ENCODE measurements around the gene ZPBP2.

Gene ZPBP2

GRCh38 chr17:39913989-39914388, 46.0 kb downstream of the ZPBP2 start:
- no peak for DNase-seq (ENCODE audit: low read depth)

- no peak for DNase-seq (ENCODE audit: low read depth)
Measured at GRCh38 chr17:39915559-39915958, 47.6 kb downstream of the ZPBP2 start.

- no peak for DNase-seq (ENCODE audit: low read depth)
Measured at GRCh38 chr17:39916918-39917317, 48.9 kb downstream of the ZPBP2 start.

DNA sequence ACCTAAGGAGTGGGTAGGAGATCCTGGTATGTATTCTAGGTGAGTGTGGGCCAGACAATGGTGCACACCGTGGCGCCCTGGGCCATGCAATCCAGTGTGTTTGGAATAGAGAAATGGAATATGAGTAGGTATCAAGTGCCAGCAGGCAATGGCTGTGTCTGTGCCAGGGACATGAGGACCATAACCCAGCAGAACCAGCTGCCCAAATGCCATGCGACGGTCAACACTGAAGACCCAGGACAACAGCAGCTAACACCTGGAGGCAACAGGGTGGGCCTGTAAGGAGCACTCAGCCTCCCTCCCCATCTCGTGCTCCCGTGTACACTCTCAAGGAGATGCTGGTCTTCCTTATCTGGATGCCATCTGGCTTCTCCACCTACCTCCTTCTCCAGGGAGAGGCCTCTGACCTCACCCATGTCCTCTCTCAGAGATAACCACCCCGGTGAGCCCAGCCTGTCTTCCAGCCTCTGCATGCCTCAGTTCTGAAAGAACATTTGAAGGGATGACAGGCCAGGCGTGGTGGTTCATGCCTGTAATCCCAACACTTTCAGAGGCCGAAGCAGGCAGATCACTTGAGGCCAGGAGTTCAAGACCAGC, 51.2 kb downstream of the ZPBP2 start:
- no peak for DNase-seq (ENCODE audit: low read depth)

- DNase-seq (ENCODE audit: low read depth): no peak
Measured at GRCh38 chr17:39920218-39921210, 52.5 kb downstream of the ZPBP2 start.

DNA sequence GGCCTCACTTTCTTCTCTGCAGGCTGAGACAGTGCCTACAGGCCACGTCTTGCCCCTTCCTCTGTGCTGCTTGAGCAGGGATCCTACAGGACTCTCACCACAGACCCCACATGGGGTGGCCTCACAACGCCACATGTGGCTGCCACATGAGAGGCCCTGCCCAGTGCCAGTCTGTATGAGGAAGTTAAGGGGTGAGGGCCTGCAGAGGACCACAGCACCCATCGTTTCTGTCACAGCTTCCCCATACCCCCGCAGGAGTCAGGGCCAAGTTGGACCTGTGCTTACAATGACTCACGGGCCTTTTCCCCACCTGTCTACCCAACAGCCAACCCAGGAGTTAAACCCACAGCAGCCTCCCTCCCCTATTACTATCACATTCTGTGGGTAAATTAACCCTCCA, 53.3 kb downstream of the ZPBP2 start:
- DNase-seq (ENCODE audit: low read depth): no peak

DNA sequence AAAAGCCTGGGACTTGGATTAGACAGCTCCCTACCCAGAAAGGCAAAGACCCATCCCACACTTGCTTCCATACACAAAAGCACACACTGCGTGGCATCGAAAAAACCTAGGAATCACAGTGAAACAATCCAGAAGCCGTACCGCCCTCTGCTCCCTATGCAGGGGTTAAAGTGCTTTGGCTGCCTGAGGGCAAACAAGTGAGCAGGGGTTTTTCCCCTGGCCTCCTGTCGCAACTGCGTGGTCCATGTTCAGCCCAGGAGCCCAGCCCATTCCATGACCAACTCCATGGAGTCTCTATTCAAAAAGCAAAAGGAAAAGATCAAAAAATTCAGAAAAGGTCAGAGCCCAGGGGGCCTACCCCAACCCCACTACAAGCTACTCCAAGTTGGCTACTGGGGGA, 54.0 kb downstream of the ZPBP2 start:
- DNase-seq (ENCODE audit: low read depth): no peak

DNA sequence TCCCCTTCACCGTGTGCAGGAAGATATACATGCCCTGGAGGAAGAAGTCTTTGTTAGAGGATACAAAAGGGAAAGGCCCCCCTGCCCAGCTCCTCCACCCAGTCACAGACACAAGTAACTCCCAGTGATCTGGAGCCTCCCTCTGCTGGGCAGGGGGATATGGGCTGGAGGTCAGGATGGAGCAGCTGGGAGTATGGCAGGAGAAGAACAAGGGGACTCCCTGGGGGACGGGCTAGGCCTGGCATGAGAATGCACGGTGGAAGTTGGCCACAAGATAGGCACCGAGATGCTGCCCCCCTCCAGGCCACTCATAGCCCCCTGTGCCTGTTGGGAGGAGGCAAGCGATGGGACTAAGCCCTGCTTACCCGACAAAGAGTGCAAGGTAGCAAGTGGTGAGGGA, 55.2 kb downstream of the ZPBP2 start:
- DNase-seq (ENCODE audit: low read depth): no peak

DNA sequence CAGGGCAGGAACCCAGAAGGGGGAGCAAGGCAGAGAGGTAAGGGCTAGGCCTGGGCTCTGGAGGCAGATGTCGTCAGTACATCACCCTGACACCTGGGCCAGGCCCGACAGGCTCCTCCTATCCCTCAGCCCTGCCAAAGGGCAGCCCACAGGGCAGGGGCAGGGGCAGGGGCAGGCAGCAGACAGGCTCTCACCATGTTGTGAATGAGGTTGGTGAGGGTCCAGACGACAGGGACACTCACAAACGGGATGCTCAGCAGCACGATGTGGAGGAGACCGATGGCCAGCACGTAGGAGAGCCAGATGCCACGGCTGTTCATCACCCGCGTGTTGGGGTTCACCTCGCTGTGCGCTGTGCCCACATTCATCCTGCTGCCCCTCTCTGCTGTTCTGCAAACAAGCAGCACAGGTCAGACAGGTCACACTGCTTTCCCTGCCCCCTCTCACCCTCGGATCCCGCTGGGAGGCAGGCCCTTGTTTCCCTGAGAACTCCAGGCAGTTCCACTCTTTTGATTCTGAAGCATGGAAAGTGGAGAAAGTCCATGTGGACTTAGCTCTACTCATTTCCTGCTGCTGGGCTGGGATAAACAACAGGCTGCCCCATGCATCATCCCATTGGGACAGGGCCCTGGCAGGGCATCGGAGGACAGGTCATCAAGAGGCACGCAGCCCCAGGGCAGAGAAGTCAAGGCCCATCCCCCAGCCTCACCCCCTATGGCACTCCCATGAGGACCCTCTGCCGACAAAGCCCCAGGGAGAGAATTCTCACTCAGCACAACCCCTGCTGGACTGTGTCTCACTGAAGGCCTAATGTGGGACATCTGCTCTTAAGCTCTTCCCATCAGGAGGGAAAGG, 56.1 kb downstream of the ZPBP2 start:
- DNase-seq (ENCODE audit: low read depth): no peak

DNA sequence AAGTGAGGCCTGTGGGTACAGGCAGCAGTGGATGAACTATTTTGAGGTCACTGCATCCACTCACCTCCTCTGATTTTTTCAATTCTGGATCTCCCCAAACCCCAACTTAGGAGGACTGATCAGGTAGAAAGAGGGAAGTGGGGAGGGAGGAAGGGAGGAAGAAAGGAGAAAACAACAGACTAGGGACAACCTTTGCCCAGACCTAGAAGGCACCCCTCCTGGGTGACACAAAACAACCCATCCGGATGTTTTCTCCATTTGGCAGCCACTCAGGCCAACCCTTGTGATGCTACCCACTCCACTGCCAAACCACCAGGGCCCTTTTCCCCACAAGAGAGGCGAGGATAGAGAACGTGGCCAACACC, 56.7 kb downstream of the ZPBP2 start:
- no peak for DNase-seq (ENCODE audit: low read depth)

GRCh38 chr17:39925282-39926134, 57.5 kb downstream of the ZPBP2 start:
- DNase-seq (ENCODE audit: low read depth): no peak

DNA sequence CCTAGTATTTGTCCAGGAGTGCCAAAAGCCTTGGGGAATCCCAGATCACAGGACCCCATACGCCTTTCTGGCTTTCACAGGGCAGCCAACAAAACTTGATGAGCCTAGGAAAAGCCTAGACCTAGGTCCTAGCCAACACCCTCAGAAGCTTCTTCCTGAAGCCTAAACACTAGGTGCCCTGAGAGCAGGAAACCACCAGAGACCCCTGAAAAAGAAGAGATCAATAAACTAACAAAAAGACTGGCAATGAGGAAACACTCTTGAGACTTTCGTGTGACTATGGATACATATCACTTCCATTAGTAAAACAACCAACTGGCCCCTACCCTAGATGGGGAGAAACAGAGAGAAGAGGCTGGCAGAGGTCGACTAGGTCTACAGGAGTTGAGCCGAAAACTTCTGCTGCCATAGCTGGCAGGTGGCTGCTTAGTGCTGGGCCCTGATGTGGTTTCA, 58.2 kb downstream of the ZPBP2 start:
- DNase-seq (ENCODE audit: low read depth): no peak

GRCh38 chr17:39926588-39927100, 58.6 kb downstream of the ZPBP2 start:
- no peak for DNase-seq (ENCODE audit: low read depth)
